ENCODE results near the gene ERGIC3.
A peak's percentile ranks its signal among the peaks of the same experiment; 100 is the strongest.

ERGIC3 gene

DNA sequence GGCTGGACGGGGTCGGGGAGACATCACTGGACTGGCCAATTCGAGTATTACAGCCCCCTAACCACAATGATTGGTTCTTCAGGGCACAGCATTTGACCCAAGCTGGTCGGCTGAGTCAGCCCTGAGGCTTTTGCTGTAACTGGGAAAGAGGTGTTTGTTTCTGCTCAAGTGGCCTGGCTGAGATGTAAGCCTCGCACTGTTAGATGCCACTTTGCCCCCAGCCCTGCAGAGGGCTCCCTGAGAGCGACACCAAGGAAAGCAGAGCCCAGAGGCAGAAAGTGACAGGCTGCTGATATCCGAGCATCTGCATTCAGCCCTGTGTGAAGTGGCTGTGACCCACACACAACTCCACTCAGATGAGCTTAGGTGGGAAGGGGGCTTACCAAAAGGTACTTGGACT is 19.4 kb downstream of the ERGIC3 start:
- peak; percentile 84 for DNase-seq (ENCODE audit: low read depth, low spot score)

DNA sequence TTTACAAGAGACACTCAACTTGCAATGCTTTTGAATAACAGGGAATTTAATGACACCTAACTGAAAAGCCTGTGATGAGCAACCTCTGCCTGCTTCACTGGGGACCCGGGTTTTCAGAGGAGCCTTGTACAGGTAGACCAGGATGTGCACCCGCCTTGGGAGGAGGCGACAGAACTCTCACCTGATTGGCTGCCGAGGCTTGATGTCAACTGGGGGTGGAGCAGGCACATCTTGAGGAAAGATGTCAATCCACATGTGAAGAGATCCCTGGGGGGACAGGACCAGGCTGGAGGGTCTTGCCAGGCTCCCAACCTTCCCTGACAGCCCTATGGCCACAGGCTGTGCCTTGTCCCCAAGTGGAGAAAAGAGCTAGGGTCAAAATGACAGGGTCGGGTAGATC is 19.8 kb downstream of the ERGIC3 start:
- DNase-seq (ENCODE audit: low read depth, low spot score) = no peak

DNA sequence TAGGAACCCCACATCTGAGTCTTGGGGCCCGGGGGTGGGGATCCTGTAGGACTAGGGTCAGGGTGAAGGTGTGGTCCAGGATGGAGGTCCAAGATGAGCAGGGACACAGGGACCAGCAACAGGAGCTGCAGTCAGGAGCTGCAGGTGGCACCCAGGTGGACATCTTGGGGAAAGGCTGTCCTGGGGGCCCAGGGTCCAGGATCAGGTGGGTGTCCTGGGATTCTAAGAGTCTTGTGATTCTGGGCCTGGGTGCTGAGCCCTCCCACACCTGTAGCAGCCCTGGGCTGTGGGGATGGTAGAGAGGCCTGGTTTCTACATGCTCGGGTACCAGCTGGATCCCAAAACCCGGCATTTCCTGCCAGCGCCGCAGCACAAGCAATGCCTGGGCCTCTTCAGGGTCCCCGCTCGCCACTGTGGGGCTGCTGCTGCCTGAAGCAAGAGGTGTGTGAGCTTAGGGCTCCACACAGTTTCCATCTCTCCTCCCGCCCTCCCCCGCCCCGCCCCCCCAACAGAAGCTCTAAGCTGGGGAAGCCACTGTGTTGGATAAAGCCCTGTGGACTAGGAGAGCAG is 20.7 kb downstream of the ERGIC3 start:
- DNase-seq (ENCODE audit: low read depth, low spot score) = no peak

DNA sequence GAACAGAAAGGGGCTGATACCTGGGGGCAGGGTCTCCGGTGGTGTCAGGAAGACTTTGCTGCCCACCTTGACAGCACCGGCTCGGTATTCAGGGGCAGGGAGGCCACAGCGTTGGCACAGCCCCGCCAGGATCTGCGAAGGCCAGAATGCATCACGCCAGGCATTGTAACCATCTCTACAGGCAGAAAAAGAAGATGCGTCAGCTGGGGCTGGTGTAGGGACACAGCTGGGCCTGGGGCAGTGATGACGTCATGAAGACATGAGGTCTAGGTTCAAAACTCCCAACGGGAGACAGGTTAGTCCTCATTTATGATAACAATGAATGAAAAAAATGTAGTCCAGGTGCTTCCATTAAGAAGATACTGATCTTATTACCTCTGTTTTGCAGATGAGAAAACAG is 22.0 kb downstream of the ERGIC3 start:
- DNase-seq (ENCODE audit: low read depth, low spot score) = no peak

DNA sequence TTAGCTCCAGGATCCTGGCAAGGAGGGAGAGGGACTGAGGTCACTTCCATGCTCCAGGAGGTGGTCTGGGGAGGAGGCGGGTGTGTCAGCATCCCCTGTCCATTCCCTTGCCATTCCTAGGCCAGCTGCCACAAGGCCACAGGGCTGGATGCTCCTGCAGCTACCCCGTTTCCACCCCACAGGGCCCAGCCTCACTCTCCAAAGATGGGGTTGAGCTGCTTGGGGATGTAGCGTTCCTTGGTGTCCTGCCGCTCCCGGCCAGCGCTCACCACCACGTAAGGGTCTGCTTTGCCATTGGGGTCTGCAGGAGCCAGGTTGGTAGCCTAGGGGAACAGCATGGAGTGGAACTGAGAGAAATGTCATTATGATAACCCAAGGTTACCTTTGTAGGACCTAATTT is 23.0 kb downstream of the ERGIC3 start:
- DNase-seq (ENCODE audit: low read depth, low spot score) = no peak

DNA sequence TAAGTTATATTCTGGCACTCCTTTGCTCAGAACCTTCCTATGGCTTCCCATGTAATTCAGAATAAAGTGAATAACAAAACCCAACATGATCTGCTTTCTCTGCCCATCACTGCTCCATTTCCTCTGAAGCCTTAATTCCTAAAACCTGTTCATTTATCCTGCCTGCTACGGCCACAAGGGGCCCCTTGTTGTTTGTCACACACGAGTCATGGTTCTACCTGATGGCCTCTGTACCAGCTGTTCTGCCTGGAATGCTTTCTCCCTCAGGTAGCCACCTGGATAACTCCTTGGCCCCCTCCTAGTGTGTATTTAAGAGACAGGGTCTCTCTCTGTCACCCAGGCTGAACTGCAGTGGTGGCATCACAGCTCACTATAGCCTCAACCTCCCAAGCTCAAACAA is 26.8 kb downstream of the ERGIC3 start:
- DNase-seq (ENCODE audit: low read depth, low spot score) = no peak

DNA sequence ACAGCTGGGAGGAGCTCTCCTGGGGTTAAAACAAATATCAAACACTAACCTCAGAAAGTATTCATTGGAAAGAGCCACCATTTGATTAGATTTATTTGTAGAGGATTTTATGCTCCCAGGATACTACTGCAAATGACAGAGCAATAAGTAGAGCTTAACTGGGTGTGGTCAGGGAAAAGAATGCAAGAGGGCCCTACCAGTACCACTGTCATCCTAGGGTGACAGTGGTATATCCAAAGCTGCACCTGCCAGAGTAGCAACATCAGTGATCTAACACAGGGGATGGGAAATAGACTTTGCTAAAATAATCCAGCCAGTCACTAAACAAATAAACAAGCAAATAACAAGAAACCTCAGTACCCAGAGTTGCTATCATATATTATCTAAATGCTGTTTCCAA is 29.7 kb downstream of the ERGIC3 start:
- DNase-seq (ENCODE audit: low read depth, low spot score) = no peak

DNA sequence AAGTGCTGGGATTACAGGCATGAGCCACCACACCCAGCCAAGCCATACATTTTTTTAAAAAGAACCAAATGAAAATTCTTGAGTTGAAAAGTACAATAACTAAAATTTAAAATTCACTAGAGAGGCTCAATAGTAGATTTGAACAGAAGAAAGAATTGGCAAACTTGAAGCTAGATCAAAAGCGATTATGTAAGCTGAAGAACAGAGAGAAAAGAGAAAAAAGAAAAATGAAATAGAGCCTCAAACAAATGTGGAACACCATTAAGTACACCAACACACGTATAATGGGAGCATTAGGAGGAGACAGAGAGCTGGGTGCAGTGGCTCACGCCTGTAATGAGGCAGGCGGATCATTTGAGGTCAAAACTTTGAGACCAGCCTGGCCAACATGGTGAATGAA is 31.0 kb downstream of the ERGIC3 start:
- no peak for DNase-seq (ENCODE audit: low read depth, low spot score)

DNA sequence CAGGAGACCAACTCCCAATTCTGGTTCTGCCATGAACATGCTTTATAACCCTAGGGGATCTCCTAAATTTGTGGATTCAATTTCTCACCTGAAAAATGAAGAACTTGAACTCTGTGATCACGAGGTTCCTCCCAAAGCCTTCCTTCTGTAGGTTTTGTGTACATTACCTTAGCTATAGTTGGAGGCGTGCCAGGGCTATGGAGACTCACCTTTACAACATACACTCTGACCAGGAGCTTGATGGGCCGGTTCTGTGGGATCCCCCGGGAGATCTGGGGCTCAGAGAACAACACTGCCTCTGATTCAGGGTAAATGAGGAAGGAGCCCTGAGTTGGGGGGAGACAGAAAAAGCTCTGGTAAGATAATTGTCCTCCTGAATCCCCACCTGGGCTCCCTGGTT is 34.1 kb downstream of the ERGIC3 start:
- DNase-seq (ENCODE audit: low read depth, low spot score) = no peak

DNA sequence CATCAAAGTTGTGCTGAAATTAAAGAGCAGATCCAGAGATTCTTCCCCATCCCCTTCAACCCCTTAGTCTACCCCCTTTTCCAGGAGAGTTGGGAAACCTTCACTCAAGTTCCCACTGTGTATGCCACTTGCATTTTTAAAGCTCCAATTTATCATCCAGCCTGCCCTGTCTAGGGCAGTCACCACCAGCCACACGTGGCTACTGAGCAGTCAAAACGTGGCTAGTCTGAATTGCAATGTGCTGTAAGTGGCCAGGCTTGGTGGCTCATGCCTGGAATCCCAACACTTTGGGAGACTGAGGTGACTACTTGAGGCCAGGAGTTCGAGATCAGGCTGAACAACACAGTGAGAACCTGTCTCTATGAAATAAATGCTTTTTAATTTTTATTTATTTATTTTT is 34.9 kb downstream of the ERGIC3 start:
- DNase-seq (ENCODE audit: low read depth, low spot score) = no peak

DNA sequence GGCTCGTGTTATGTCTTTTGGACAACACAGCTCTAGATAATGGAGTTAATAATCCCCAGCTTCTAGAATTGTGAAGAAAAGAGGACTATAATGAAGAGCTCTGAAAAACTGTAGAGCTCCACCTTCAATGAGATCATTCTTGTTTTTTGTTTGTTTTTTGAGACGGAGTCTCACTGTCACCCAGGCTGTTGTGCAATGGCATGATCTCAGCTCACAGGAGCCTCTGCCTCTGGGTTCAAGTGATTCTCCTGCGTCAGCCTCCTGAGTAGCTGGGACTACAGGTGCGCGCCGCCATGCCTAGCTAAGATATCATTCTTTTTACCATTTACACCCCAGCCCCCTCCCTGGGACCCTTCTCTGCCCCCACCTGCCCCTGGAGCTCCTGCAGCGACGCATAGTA is 36.6 kb downstream of the ERGIC3 start:
- no peak for DNase-seq (ENCODE audit: low read depth, low spot score)

DNA sequence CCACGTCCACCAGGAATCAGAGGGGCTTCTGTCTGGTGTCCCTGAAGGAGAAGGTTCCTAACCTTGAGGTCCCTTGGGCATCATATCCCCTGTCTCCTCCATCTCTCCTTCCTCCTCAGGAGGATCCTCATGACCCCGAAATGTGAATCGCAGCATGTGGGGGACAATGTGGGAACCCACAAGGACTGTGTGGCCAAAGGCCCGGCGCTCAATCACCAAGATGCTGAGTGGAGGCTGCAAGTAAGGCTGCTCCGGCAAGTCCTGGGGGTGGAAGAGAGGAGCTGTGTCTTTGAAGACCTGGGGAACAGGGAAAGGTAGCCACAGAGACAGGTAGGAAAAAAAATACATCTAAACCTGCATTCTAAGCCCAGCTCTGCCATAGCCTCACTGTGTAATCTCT is 37.3 kb downstream of the ERGIC3 start:
- DNase-seq (ENCODE audit: low read depth, low spot score) = no peak

DNA sequence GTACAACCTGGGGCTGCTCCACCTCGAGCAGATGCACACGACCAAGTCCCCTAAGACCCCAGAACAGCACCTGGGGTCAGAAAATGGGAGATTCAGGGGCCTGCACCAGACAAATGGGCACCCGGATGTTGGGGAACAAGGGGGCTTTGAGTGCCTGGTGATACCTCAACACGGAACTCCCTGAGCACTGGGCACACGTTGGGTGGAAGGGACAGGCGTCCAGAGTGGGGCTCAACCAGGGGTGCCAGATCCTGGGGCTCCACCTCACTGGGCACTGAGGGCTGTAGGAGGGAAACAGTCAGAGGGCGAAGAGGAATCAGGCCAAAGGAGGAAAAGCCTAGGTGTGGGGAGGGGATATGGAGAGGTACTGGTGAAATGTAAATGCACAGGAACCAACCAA is 40.3 kb downstream of the ERGIC3 start:
- DNase-seq (ENCODE audit: low read depth, low spot score) = no peak

DNA sequence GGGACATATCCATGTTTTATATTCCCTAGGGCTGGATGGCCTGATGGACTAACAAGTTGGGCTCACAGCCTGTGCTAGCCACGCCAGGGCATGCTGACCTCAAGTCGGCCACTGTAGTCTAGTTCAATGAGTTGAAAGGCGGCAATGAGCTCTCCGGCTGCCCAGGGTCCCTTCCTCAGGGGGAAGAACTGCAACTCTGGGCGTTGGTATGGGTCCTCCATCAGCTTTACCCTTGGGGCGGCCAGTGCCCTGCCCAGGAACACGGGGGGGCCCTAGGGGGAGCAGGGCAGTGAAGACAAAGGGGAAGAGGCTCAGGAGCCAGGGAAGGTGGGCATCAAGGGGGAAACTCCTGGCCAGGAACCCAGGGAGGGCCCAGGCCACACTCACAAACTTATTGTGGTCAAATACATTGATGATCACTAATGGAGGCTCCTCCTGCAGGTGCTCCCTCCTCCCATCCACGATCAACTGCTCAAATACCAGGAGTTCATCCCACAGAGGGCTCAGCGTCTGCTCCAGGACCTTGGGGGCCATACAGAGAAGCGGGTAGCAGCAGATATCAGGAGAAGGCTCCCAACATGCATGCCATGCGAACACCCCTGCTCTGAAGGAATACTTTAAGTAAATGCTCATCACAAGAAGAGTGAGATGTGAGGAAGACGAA is 41.0 kb downstream of the ERGIC3 start:
- no peak for DNase-seq (ENCODE audit: low read depth, low spot score)

DNA sequence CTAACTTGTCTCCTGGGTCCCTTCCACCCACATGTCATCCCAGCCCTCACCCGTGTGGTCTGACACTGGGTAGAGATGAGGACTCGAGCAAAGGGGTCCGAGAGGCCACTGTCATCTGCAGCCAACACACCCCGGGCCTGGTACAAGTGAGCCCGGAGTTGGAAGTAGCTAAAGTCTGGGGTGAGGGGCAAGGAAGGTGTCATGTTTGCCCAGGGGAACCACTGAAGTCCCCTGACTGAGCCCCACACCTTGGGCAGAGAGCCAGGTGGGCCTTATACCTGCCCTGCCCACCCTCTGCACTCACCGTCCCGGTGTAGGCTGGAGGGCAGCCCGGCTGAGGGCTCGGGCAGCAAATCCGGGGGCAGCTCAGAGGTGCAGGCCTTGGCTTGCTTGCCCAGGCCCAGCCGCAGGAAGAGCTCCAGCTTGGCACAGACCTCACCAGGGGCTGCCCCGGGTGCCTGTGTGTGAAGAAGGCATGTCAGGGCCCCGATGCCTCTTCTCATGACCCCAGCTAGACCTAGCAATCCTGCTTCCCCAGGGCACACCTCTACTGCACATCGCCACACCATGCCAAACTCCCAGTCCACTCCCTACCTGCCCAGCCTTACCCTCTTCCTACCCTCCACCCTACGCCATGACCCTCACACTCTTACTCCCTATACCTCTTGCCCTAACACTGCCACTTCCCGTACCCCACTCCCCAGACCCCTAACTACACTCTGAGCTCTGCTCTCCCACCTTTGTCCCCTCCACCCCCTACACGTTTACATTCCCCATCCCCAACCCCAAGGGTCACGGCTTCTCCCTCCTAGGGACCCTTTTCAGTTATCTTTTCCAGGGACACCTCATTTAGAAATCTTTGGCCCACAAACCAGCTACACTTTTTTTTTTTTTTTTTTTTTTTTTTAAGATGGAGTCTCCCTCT is 42.0 kb downstream of the ERGIC3 start:
- DNase-seq (ENCODE audit: low read depth, low spot score) = no peak

DNA sequence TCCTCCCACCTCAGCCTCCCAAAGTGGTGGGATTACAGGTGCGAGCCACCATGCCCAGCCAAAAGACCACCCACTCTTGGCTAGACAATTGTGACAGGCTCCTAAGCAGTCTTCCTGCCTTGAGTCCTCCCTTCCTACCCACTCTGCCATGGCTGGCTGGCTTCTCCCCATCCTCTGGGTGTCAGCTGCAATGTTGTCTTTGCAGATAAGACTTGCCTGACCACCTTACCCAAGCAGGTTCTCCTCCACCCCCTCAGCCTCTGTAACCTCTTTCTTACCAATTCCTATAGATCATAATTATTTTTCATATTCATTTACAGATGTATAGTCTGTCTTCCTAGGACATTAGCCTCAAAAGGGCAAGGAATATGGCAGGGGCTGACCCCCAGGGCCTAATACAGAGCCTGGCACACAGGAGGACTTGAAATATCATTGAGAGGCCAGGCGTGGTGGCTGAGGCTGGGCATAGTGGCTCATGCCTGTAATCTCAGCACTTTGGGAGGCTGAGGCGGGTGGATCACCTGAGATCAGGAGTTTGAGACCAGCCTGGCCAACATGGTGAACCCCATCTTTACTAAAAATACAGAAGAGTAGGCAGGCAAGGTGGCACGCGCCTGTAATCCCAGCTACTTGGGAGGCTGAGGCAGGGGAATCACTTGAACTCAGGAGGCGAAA is 45.0 kb downstream of the ERGIC3 start:
- no peak for DNase-seq (ENCODE audit: low read depth, low spot score)

DNA sequence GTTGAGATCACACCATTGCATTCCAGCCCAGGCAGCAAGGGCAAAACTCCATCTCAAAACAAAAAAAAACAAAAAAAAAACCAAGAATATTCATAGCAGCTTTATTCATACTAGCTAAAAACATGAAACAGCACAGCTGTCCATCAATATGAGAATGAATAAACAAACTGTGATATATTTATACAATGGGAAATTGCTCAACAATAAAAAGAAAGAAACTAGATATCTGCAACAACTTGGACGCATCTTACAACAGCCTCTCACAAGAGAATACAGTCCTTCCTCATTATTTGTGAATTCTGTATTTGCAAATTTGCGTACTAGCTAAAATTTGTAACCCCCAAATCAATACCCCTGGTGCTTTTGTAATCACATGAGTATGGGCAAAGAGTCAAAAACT is 45.6 kb downstream of the ERGIC3 start:
- DNase-seq (ENCODE audit: low read depth, low spot score) = no peak

DNA sequence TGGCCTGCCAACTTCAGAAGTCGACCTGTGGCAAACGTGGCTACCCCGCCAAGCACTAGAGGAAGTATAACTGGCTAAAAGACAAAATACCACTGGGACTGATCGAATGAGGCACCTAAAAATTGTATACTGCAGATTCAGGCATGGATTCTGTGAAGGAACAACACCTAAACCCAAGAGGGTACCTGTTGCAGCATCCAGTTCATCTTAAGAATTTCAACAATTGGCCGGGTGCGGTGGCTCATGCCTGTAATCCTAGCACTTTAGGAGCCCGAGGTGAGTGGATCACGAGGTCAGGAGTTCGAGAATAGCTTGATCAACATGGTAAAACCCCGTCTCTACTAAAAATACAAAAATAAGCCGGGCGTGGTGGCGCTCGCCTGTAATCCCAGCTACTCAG is 46.5 kb downstream of the ERGIC3 start:
- no peak for DNase-seq (ENCODE audit: low read depth, low spot score)

DNA sequence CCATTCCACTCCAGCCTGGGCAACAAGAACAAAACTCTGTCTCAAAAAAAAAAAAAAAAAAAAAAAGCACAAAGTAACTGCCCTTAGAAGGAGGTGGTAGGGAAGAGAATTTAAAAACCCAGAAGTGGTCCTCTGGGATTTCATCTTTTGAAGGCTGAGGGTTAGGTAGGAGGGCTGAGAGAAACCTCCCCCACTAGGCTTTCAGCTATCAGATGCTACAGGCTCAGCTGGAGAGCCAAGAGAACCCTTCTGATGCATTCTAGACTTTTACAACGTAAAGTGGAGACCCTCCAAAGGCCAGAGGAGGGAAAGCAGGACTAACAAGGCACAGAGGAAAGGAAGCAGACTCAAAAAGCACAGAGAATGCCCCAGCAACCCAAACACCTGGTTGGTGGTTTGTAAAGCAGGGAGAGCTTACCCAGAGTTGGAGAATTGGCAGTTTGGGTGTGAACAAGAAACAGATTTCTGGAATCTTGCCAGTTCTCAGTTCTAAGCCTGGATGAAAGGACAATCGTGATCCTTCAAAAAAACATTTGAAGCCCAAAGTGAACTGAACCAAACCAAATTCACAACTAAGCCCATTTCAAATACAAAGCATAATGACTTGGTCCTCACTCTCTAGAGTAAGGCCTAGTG is 50.6 kb downstream of the ERGIC3 start:
- no peak for DNase-seq (ENCODE audit: low read depth, low spot score)

DNA sequence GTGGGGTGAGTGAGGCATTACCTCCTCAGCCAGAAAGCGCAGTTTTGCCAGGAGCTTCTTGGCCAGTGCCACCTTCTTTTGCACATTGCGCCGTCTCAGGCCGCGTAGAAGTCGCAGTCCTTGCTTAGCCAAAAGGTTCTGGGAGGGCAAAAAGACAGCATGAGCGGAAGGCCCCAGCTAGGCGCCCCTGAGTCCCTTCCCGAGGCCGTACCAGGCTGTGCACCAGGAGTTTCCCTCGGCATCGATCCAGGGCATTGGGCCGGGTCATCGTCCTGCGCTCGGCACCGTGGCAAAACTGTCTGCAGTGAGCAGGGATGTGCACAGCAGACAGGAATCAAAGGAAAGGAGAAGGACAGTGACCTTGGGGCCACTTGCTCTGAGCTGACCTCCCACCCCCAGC is 53.6 kb downstream of the ERGIC3 start:
- DNase-seq (ENCODE audit: low read depth, low spot score) = no peak

DNA sequence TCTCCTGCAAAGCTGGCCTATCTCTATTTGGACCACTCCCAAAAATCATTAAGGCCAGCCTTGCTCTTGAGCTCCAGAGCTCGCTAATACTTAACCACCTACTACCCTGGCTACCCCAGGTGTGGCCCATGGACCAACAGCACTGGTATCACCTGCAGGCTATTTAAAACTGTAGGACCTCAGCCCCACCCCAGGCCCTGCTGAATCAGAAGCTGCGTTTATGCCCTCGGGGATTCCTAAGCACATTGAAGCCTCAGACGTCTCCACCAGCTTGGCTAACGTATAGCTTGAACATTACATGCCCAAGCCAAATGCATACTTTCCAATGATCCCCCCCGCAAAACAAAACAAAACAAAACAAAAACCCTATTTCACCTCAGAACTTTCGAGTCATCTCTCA is 54.0 kb downstream of the ERGIC3 start:
- DNase-seq (ENCODE audit: low read depth, low spot score) = no peak

DNA sequence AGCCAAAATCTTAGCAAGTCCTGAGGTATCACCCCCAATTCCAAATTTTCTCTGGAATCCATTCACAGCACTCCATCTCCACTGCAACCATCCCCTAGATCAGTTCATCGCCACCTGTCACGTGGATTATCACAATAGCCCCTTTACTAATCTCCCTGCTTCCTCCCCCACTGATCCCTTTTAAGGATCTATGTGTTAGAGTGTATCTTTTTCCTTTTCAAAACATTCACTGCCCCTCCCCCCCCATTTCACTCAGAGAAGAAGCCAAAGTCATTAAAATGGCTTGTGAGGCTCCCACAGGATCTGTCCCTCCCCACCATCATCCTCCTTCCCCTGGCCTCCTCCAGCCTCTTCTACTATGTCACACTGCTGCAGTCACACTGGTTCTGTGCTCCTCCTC is 55.3 kb downstream of the ERGIC3 start:
- no peak for DNase-seq (ENCODE audit: low read depth, low spot score)

Data from astrocyte of the hippocampus (primary cell).